Mesothelial cell of epicardium (in vitro differentiated cells): ENCODE measurements around the gene PAQR5. TPM values are rescaled to one million over a fixed set of nuclear protein-coding genes. Genes with fewer than 3 reads are reported as not detected.

Source experiments
- DNase-seq, 2 experiments: peaks; one replicate each; pipeline ENCODE4 v3.0.0; 2021; ENCODE audit warnings: low spot score in 2 of 2; ENCODE audit not compliant: unreplicated experiment in 2 of 2
- H3K27ac Mint-ChIP-seq: 2 replicates; pipeline ENCODE4 v1.8.0; 2021; ENCODE audit warnings: mixed read lengths
- H3K27me3 Mint-ChIP-seq: 2 replicates; pipeline ENCODE4 v1.8.0; 2021; ENCODE audit warnings: low read depth, mixed read lengths
- H3K36me3 Mint-ChIP-seq: 2 replicates; pipeline ENCODE4 v1.8.0; 2021; ENCODE audit warnings: mixed read lengths
- H3K4me1 Mint-ChIP-seq: 2 replicates; pipeline ENCODE4 v1.8.0; 2021; ENCODE audit warnings: mixed read lengths
- H3K4me3 Mint-ChIP-seq: 2 replicates; pipeline ENCODE4 v1.8.0; 2021; ENCODE audit warnings: mild to moderate bottlenecking, moderate library complexity, mixed read lengths
- H3K9me3 Mint-ChIP-seq: 2 replicates; pipeline ENCODE4 v1.8.0; 2021; ENCODE audit warnings: mixed read lengths
- CTCF ChIP-seq: fragments of 200-600 bp; sonication (generic); IDR thresholded peaks from one replicate; pipeline ENCODE4 v1.5.0; 2021; ENCODE audit warnings: antibody characterized with exemption; ENCODE audit not compliant: unreplicated experiment
- total RNA-seq: library from RNA; stranded (reverse); gene quantifications from 3 replicates; pipeline ENCODE4 v1.2.1, GENCODE V29; 2021

PAQR5 gene
- total RNA-seq, 1 donor from 2014 or later, result 1.2 TPM

DNA sequence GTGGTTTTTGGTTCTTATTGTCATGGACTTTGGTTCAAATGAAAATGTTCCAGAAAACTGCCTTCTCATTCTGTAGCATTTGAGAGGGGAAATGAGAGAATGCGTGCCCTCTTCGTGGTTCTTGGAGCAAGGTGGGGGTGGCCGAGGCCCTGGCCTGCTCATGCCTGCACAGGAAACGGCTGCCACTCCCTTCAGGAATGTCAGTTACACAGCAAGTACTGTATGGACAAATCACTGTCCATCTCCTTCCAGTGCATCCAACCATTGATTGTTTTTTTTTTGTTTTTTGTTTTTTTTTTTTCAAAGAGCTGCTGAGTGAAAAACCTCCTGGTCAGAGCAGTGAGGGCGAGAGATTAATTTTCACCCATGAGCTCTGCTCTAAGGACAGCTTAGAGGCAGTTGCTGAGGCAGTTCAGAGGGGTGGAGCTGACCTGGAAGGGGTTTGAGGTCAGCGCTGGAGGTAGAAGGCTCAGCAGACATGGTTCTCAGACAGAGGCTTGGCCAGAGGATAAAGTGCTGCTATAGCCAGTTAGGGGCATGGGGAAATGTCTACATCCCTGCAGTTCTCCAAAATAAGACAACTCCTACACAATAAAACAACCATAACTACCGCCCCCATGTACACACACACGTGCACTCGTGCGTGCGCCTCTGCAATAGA lies 95.2 kb downstream of the PAQR5 start:
- H3K4me1 Mint-ChIP-seq, result peaks cover 36% of the 10 kb centered on the region
- H3K27ac Mint-ChIP-seq, result peak overlapping the region; percentile 21
- H3K27me3 Mint-ChIP-seq, result no peaks in the 10 kb centered on the region
- no peak overlapping the region for H3K4me3 Mint-ChIP-seq
- no peak for DNase-seq
- no peaks in the 10 kb centered on the region for H3K36me3 Mint-ChIP-seq
- TF ChIP-seq CTCF, result no peak
- no peaks in the 10 kb centered on the region for H3K9me3 Mint-ChIP-seq

DNA sequence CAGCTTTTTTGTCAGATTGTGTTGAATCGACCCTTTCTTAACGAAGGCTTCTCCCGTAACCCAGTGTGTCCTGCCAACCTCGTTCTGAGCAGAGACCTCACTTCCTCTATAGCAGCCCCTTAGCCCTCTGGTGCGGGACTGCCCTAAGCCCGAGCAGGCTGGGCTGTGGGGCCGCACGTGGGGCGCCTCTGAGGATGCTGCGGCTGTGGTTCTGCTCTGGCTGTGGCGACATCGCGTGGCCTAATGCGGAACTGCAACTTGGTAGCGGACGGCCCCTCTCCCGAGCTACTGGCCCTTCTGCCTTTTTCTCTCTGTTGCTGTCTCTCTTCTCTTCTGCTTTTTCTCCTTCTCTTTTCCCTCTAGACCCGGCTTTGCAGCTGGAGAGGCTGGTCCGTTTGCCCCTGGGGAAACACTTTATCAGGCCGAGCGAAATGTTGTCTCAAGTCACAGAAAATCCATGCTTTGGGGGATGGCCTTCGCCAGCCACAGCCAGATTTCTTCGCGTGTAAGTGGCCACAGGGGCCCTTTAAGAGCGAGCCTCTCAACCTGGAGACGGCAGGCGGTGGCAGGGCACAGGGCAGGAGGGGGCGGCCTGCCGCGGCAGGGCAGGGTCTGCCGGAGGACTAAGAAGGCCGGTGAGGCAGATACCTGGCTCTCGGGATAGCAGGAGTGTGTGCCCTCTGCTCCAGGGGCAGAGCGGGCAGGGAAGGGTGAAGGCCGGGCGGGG lies 96.0 kb downstream of the PAQR5 start:
- H3K4me1 Mint-ChIP-seq, result peaks cover 36% of the 10 kb centered on the region
- no peaks in the 10 kb centered on the region for H3K27me3 Mint-ChIP-seq
- H3K4me3 Mint-ChIP-seq, result no peak overlapping the region
- H3K36me3 Mint-ChIP-seq, result no peaks in the 10 kb centered on the region
- peak; percentile 79 to 96 for DNase-seq
- TF ChIP-seq CTCF, result peak; percentile 97
- peak overlapping the region; percentile 15 for H3K27ac Mint-ChIP-seq
- H3K9me3 Mint-ChIP-seq, result no peaks in the 10 kb centered on the region

DNA sequence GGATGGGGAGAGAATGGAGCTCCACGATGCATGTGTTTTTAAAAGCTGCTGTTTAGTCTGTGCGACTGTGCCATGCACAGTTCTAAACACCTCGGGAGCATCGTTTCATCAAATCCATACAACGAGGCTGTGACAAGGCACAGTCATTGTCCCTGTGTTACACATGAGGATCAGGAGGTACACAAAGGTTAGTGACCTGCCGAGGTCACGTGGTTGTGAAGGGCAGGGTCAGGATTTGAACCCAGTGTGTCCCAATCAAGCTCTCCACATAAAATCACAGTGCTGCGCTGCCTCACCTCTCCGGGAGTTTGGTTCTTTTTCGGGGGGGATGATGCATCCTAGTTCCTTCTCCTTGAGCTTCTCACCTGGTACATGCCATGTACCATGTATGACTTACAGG lies 96.7 kb downstream of the PAQR5 start:
- no peak for DNase-seq
- Mint-ChIP-seq H3K27me3 (no peaks in the 10 kb centered on the region), H3K9me3 (no peaks in the 10 kb centered on the region), H3K4me3 (no peak overlapping the region), H3K27ac (no peak overlapping the region), H3K4me1 (peaks cover 34% of the 10 kb centered on the region), H3K36me3 (no peaks in the 10 kb centered on the region)
- no peak for TF ChIP-seq CTCF

DNA sequence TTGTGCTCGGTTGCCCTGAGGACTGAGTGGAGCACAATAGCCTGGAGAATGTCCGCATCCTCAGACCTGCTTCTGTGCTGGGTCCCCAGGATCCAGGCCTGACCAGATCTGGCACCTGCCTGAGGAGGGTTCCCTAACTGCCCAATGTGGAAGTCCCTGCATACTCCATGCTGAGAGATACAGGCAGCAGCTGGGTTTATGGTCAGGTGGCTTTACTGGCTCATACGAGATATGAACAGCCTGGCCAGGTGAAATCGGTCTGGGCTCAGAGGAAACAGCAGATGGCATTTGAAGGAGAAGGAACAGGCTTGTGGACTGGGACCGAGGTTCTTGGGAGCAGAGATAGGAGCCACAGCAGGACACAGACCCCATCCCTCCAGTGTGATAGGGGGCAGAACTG lies 97.3 kb downstream of the PAQR5 start:
- Mint-ChIP-seq H3K4me3 (no peak overlapping the region), H3K27ac (no peak overlapping the region), H3K9me3 (no peaks in the 10 kb centered on the region), H3K27me3 (no peaks in the 10 kb centered on the region), H3K4me1 (peaks cover 30% of the 10 kb centered on the region), H3K36me3 (no peaks in the 10 kb centered on the region)
- TF ChIP-seq CTCF, result no peak
- no peak for DNase-seq

GRCh38 chr15:69398491-69398891 lies 99.8 kb downstream of the PAQR5 start:
- no peaks in the 10 kb centered on the region for H3K9me3 Mint-ChIP-seq
- H3K4me3 Mint-ChIP-seq, result no peak overlapping the region
- H3K27ac Mint-ChIP-seq, result no peak overlapping the region
- no peaks in the 10 kb centered on the region for H3K36me3 Mint-ChIP-seq
- H3K4me1 Mint-ChIP-seq, result peaks cover 17% of the 10 kb centered on the region
- no peaks in the 10 kb centered on the region for H3K27me3 Mint-ChIP-seq
- TF ChIP-seq CTCF, result no peak
- DNase-seq, result no peak
